Measurements from ENCODE around the gene TSPAN5. TPM values are rescaled to one million over a fixed set of nuclear protein-coding genes. Genes with fewer than 3 reads are reported as not detected.

Gene TSPAN5
- total and polyA plus RNA-seq, 2 of the 4 experiments (the other 2 are of a cell fraction): 64.8 to 79.6 TPM

DNA sequence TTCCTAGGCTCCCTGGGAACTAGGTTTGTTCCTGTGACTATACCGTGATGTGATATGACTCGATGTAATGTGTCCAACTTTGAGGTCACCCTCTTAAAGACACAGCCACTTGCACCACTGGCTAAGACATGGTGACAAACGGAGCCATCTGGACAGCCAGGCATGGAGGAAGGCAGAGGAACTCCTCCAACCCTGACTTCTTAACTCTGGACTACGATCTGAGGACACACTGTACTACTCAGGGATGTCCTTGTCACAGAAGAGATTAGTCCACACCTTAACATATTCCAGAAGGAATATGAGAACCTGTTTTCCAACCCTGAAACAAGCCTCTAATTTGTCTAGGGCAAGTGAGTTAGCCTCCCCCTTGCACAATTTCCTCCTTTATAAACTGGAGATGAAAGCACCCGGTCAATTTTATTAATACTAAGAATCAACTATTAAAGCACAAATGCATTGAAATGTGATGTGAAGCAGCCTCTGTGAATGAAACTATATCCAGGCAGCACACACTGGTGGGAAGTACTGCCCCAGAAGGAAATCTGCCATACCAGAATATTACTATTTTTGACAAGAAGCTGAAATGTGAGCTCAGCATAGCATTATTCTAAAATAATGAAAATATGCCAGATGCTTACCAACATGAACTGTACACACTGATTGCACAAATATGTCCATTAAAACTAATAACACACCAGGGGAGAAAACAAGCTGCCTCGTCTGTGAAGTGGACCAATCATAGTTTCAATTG lies 47.3 kb downstream of the TSPAN5 start (continued):
- TF ChIP-seq CEBPB (IDR thresholded peaks at IDR 0.05; ENCODE audit: low read depth, low read length) (no peak), RFX5 (IDR thresholded peaks at IDR 0.05; ENCODE audit: low read depth, low read length) (no peak)

DNA sequence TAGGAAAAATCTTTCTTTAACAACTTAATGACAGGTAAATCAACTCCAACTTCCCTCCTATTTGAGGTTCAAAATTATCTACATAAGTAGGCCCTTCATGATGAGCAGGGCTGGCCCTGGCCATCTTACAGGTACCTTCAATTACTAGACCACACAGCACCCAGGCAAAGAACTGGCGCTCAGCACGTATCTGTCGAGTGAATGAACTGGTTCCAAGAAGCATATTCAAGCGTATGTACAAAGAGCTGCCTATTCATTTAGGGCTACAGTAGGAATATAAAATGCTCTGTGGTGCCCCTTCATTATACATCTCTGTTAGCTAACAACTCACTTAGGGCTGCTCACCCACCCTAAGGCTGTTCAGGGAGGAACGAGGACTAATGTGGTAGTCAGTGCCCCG lies 48.0 kb downstream of the TSPAN5 start:
- Histone ChIP-seq H3K14ac (replicated peaks; ENCODE audit: low read depth, low read length) (no peak overlapping the region; the same call in 1 of the 2 replicates), H3K9ac (ENCODE audit: low read depth, low read length) (no peak overlapping the region), H3K4me2 (ENCODE audit: low read depth, low read length) (no peak overlapping the region), H3K79me1 (ENCODE audit: low read depth in 1 of 2, low read length in 2 of 2) (peaks cover 48 to 79% of the 10 kb centered on the region in 2 experiments), H2AK5ac (ENCODE audit: low read depth, low read length) (peak overlapping the region; percentile 92), H2AFZ (replicated peaks; ENCODE audit: low read length, poor library complexity) (no peak overlapping the region), H2BK20ac (ENCODE audit: low read depth, low read length) (peak overlapping the region; percentile 72; the same call in 1 of the 2 replicates), H3K4me1 (ENCODE audit: control insufficient read depth, insufficient read depth, low read length) (peaks cover 20% of the 10 kb centered on the region), H4K8ac (ENCODE audit: low read depth in 2 of 2, low read length in 2 of 2) (peak overlapping the region; percentile 53 to 56; a peak in 3 of 4 replicates), H4K91ac (ENCODE audit: insufficient read depth, low read depth, low read length) (peak overlapping the region; percentile 78; the same call in 1 of the 2 replicates), H2BK15ac (ENCODE audit: low read depth, low read length) (peak overlapping the region; percentile 42; the same call in 1 of the 3 replicates), H2AK9ac (replicated peaks; ENCODE audit: low read depth, low read length, poor library complexity) (no peak overlapping the region), H3K9me3 (ENCODE audit: control insufficient read depth, insufficient read depth, low read length) (no peaks in the 10 kb centered on the region; the same call in 1 of the 2 replicates), H3K4me3 (ENCODE audit: insufficient read depth, low read depth, low read length) (no peak overlapping the region), H3K18ac (ENCODE audit: low read depth, low read length) (no peak overlapping the region), H4K20me1 (ENCODE audit: insufficient read depth, low read length) (peaks cover 13% of the 10 kb centered on the region; the same call in 1 of the 2 replicates), H3K27ac (ENCODE audit: insufficient read depth, low read length) (no peak overlapping the region), H3K23ac (ENCODE audit: low read depth, low read length) (peak overlapping the region; percentile 69; the same call in 1 of the 2 replicates), H3K27me3 (ENCODE audit: control insufficient read depth, insufficient read depth, low read length) (no peaks in the 10 kb centered on the region), H2BK5ac (ENCODE audit: low read depth, low read length, poor library complexity, severe bottlenecking) (no peak overlapping the region), H2BK120ac (ENCODE audit: low read depth, low read length) (peak overlapping the region; percentile 58), H4K5ac (ENCODE audit: low read depth, low read length) (no peak overlapping the region), H3K56ac (ENCODE audit: extremely low read depth, insufficient read depth, low read length) (no peak overlapping the region), H3K9me1 (ENCODE audit: insufficient read depth, low read length) (peaks cover 4% of the 10 kb centered on the region; the same call in 1 of the 2 replicates), H3K36me3 (ENCODE audit: control insufficient read depth, insufficient read depth, low read length) (peaks cover 1% of the 10 kb centered on the region; the same call in 1 of the 2 replicates), H3K4ac (ENCODE audit: low read depth, low read length) (peak overlapping the region; percentile 69)
- BruUV-seq (replicated peaks): no TSS peak
- in situ Hi-C loops (cut with MboI; ENCODE audit: low sequenced_read_pairs): no loop called here
- ATAC-seq (ENCODE audit: low read depth) (no peak), DNase-seq (no peak)
- intact Hi-C loops (cut with micrococcal nuclease): loop anchor here (5.0 kb wide), 1 partner anchor 43 kb away; no protein-coding TSS in a partner anchor
- dilution Hi-C loops (cut with HindIII; ENCODE audit: low sequenced_read_pairs, unreplicated experiment): no loop called here
- WGBS, 2 experiments (ENCODE audit: extremely low coverage in 2 of 2, insufficient read length in 1 of 2): no CpG with 5 or more reads among the region's 6 CpGs
- ChIA-PET POLR2A (ENCODE audit: unreplicated experiment) (no interaction called here), CTCF (interaction anchor here (0.6 to 1.6 kb wide), 3 partner anchors 22 to 344 kb away, joined by 3 to 4 read pairs (median 3); no protein-coding TSS in a partner anchor)
- TF ChIP-seq CEBPB (IDR thresholded peaks at IDR 0.05; ENCODE audit: low read depth, low read length): no peak
- TF ChIP-seq SMC3 (IDR thresholded peaks at IDR 0.05; ENCODE audit: low read depth, low read length): no peak
- TF ChIP-seq RFX5 (IDR thresholded peaks at IDR 0.05; ENCODE audit: low read depth, low read length): no peak
- TF ChIP-seq, protein P1, sequence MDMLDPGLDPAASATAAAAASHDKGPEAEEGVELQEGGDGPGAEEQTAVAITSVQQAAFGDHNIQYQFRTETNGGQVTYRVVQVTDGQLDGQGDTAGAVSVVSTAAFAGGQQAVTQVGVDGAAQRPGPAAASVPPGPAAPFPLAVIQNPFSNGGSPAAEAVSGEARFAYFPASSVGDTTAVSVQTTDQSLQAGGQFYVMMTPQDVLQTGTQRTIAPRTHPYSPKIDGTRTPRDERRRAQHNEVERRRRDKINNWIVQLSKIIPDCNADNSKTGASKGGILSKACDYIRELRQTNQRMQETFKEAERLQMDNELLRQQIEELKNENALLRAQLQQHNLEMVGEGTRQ (IDR thresholded peaks at IDR 0.05; ENCODE audit: low read depth, low read length): no peak
- TF ChIP-seq, protein P2, sequence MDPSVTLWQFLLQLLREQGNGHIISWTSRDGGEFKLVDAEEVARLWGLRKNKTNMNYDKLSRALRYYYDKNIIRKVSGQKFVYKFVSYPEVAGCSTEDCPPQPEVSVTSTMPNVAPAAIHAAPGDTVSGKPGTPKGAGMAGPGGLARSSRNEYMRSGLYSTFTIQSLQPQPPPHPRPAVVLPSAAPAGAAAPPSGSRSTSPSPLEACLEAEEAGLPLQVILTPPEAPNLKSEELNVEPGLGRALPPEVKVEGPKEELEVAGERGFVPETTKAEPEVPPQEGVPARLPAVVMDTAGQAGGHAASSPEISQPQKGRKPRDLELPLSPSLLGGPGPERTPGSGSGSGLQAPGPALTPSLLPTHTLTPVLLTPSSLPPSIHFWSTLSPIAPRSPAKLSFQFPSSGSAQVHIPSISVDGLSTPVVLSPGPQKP (IDR thresholded peaks at IDR 0.05; ENCODE audit: borderline replicate concordance, low read depth, low read length): no peak
- no peak for TF ChIP-seq POLR2A (IDR thresholded peaks at IDR 0.05; ENCODE audit: low read depth, low read length)
- TF ChIP-seq MAZ (IDR thresholded peaks at IDR 0.05; ENCODE audit: borderline replicate concordance, low read depth, low read length): no peak
- TF ChIP-seq FOS (IDR thresholded peaks at IDR 0.05; ENCODE audit: low read depth, low read length): no peak
- no peak for TF ChIP-seq RCOR1 (IDR thresholded peaks at IDR 0.05; ENCODE audit: insufficient replicate concordance, low read length)
- TF ChIP-seq MAFK (IDR thresholded peaks at IDR 0.05; ENCODE audit: low read depth, low read length): no peak
- TF ChIP-seq MXI1 (IDR thresholded peaks at IDR 0.05; ENCODE audit: borderline replicate concordance, low read depth, low read length): no peak
- TF ChIP-seq CHD1 (IDR thresholded peaks at IDR 0.05; ENCODE audit: low read depth, low read length): no peak

Measured in IMR-90 (cell line).